Ovary (tissue), 9 donors: ENCODE measurements around the gene DUSP9. TPM values are rescaled to one million over a fixed set of nuclear protein-coding genes. Genes with fewer than 3 reads are reported as not detected.
"Not testable (repeated sequence)": the region's sequence is repeated elsewhere in the genome, so short reads cannot be mapped to it uniquely, and the experiment has no call there.

Experiments used
- DNase-seq, 5 donors: peaks; one replicate each; pipeline ENCODE4 v3.0.0-alpha.2; 2019 to 2020
- H3K27ac ChIP-seq, 2 donors: fragments of 200-600 bp; one replicate each; pipeline versions ENCODE4 v1.5.1 to v1.8.0; 2019 to 2022
- H3K27me3 ChIP-seq: fragments of 200-600 bp; one replicate; pipeline ENCODE4 v1.8.0; 2022
- H3K36me3 ChIP-seq: fragments of 200-600 bp; sonication (generic); one replicate; pipeline ENCODE4 v1.5.1; 2019
- H3K4me1 ChIP-seq: one replicate; pipeline ENCODE4 v1.8.1; 2013; ENCODE audit warnings: mild to moderate bottlenecking, moderate library complexity; ENCODE audit not compliant: insufficient read depth
- H3K4me3 ChIP-seq: fragments of 200-600 bp; sonication (generic); one replicate; pipeline ENCODE4 v1.5.1; 2017
- H3K9me3 ChIP-seq, 2 donors: fragments of 200-600 bp in 1 of 2; sonication (generic) in 1 of 2; one replicate each; pipeline versions ENCODE4 v1.5.1 to v1.8.1; 2013 to 2019; ENCODE audit warnings: mild to moderate bottlenecking in 1 of 2, moderate library complexity in 1 of 2
- CTCF ChIP-seq, 3 donors: fragments of 450-650 bp in 2 of 3; fragments of 200-600 bp in 1 of 3; IDR thresholded peaks; one replicate each; pipeline versions ENCODE4 v1.5.1 to v1.8.0; 2016 to 2022; ENCODE audit warnings: antibody characterized with exemption in 3 of 3, mild to moderate bottlenecking in 1 of 3
- EP300 ChIP-seq: sonication (generic); formaldehyde crosslinking; IDR thresholded peaks from one replicate; pipeline ENCODE4 v1.6.1; 2017; ENCODE audit warnings: antibody characterized with exemption
- POLR2A ChIP-seq: fragments of 450-650 bp; IDR thresholded peaks from one replicate; pipeline ENCODE4 v1.6.1; 2017; ENCODE audit warnings: antibody characterized with exemption, mild to moderate bottlenecking, moderate library complexity
- WGBS, 3 donors: extraction: QIAGEN DNeasy Blood & Tissue Kit in 1 of 3; methylation state at CpG; one replicate each; pipeline versions ENCODE4 v1.1.5 to v1.1.7; 2013 to 2017; 5-methylcytosine and 5-hydroxymethylcytosine counted together
- intact Hi-C, 4 donors: fragments of 100-400 bp; cut with DNase I; formaldehyde crosslinking; loops; one replicate each; pipeline versions ENCODE4 v1.11.0 to v1.15.1; 2022 to 2023
- polyA plus RNA-seq, 2 donors: library from polyadenylated mRNA; stranded (reverse); fragments of 200-250 nt in 1 of 2; fragments of 350-450 nt in 1 of 2; fragmentation: Illumina TruSeq in 1 of 2; extraction: RNeasy Lipid Tissue Mini Kit (QIAGEN cat#74804) in 1 of 2; gene quantifications; one replicate each; pipeline ENCODE4 v1.2.3, GENCODE V29; 2013 to 2014
- total RNA-seq, 7 donors: library from RNA; depleted of rRNA in 2 of 7; stranded (reverse); fragments of >200 nt in 2 of 7; fragmentation: NEBNext Ultra II Directional in 3 of 7; extraction: Animal tissue kit (Norgen Biotek cat#: 25700) in 3 of 7; gene quantifications; one replicate each; pipeline versions ENCODE4 v1.1.0 to v1.2.4, GENCODE V29; 2016 to 2023
- donor health status: DM: no; HTN: no; CAD: no; lungs with moderate emphysema.
- donor health status: DM: no; HTN: no; CAD: no.
- donor health status: Bipolar disorder and iron deficiency.
- donor health status: DM: yes; HTN: yes; CAD: no.
- donor health status: DM: no; HTN: no; CAD: no.
- donor health status: DM: yes; HTN: yes; CAD: no.

The DUSP9 gene
- total and polyA plus RNA-seq, 9 donors: 0.12 to 3.7 (median 0.65) TPM; not detected in 1

GRCh38 chrX:153692611-153693156 is 45.7 kb downstream of the DUSP9 start:
- TF ChIP-seq CTCF (IDR thresholded peaks at IDR 0.05): no peak
- TF ChIP-seq EP300: no peak
- no peak for TF ChIP-seq POLR2A
- 64 to 82% (median 76%) methylated on average over 23 to 24 of the region's 24 CpGs for WGBS, 3 donors
- no peaks in the 10 kb centered on the region for H3K27me3 ChIP-seq
- H3K27ac ChIP-seq: no peak overlapping the region
- no peaks in the 10 kb centered on the region for H3K36me3 ChIP-seq
- no peak for DNase-seq
- no peak overlapping the region for H3K4me3 ChIP-seq
- no peaks in the 10 kb centered on the region for H3K4me1 ChIP-seq
- H3K9me3 ChIP-seq: no peaks in the 10 kb centered on the region
- intact Hi-C loops: no loop called here

GRCh38 chrX:153693216-153694086 is 46.4 kb downstream of the DUSP9 start:
- Histone ChIP-seq H3K4me1 (no peaks in the 10 kb centered on the region), H3K36me3 (no peaks in the 10 kb centered on the region), H3K9me3 (no peaks in the 10 kb centered on the region), H3K27me3 (no peaks in the 10 kb centered on the region), H3K27ac (no peak overlapping the region), H3K4me3 (no peak overlapping the region)
- WGBS, 3 donors: 83 to 87% (median 85%) methylated on average over 27 to 31 of the region's 31 CpGs
- intact Hi-C loops: no loop called here
- no peak for DNase-seq
- TF ChIP-seq CTCF (IDR thresholded peaks at IDR 0.05) (no peak), POLR2A (no peak), EP300 (no peak)

- DNase-seq, H3K36me3 ChIP-seq, H3K4me1 ChIP-seq, H3K4me3 ChIP-seq, intact Hi-C loops, H3K9me3 ChIP-seq, H3K27me3 ChIP-seq, H3K27ac ChIP-seq: not testable (repeated sequence)
- WGBS, 3 donors: 57 to 82% (median 72%) methylated on average over 4 to 16 of the region's 16 CpGs
Observed at GRCh38 chrX:153694256-153694655, 47.3 kb downstream of the DUSP9 start.

- intact Hi-C loops: no loop called here
- Histone ChIP-seq H3K27me3 (no peaks in the 10 kb centered on the region), H3K4me3 (no peak overlapping the region), H3K9me3 (no peaks in the 10 kb centered on the region), H3K27ac (no peak overlapping the region), H3K4me1 (no peaks in the 10 kb centered on the region), H3K36me3 (no peaks in the 10 kb centered on the region)
- WGBS, 3 donors: 81 to 85% (median 82%) methylated on average over 19 to 23 of the region's 23 CpGs
- TF ChIP-seq POLR2A (no peak), CTCF (IDR thresholded peaks at IDR 0.05) (no peak), EP300 (no peak)
- no peak for DNase-seq
Observed at GRCh38 chrX:153694687-153695270, 47.8 kb downstream of the DUSP9 start.

- no peaks in the 10 kb centered on the region for H3K27me3 ChIP-seq
- H3K4me1 ChIP-seq: no peaks in the 10 kb centered on the region
- intact Hi-C loops: no loop called here
- WGBS, 3 donors: 75 to 79% (median 76%) methylated on average over 15 of the region's 15 CpGs
- H3K27ac ChIP-seq: no peak overlapping the region
- H3K36me3 ChIP-seq: no peaks in the 10 kb centered on the region
- H3K9me3 ChIP-seq: no peaks in the 10 kb centered on the region
- no peak for TF ChIP-seq EP300
- no peak for TF ChIP-seq CTCF (IDR thresholded peaks at IDR 0.05)
- TF ChIP-seq POLR2A: no peak
- no peak overlapping the region for H3K4me3 ChIP-seq
- DNase-seq: no peak
Observed at GRCh38 chrX:153696100-153696499, 49.1 kb downstream of the DUSP9 start.

- DNase-seq, H3K36me3 ChIP-seq, H3K4me1 ChIP-seq, H3K9me3 ChIP-seq, H3K4me3 ChIP-seq, intact Hi-C loops, H3K27ac ChIP-seq, H3K27me3 ChIP-seq: not testable (repeated sequence)
- 76 to 84% (median 78%) methylated on average over 10 of the region's 10 CpGs for WGBS, 3 donors
Observed at GRCh38 chrX:153696538-153696937, 49.5 kb downstream of the DUSP9 start.

GRCh38 chrX:153696986-153697722 is 50.2 kb downstream of the DUSP9 start:
- H3K9me3 ChIP-seq, H3K27ac ChIP-seq, H3K4me1 ChIP-seq, intact Hi-C loops, DNase-seq, H3K36me3 ChIP-seq, H3K27me3 ChIP-seq, H3K4me3 ChIP-seq: not testable (repeated sequence)
- WGBS, 3 donors: 84 to 91% (median 88%) methylated on average over 16 of the region's 16 CpGs
